Stomach (tissue), 4 donors: ENCODE measurements around the gene SLC7A10.

Experiments used
- POLR2AphosphoS5 ChIP-seq, 3 donors: sonication (generic); formaldehyde crosslinking; IDR thresholded peaks; one replicate each; pipeline ENCODE4 v1.6.1; 2016; ENCODE audit warnings: antibody characterized with exemption in 3 of 3
- TF ChIP-seq, protein P1 (sequence below), 7 experiments: fragments of 450-650 bp in 4 of 7; fragments of 200-600 bp in 3 of 7; sonication (generic) in 3 of 7; IDR thresholded peaks; one replicate each; pipeline ENCODE4 v1.5.1; 2016 to 2019; ENCODE audit warnings: antibody characterized with exemption in 7 of 7, control low read depth in 2 of 7, mild to moderate bottlenecking in 1 of 7

DNA sequence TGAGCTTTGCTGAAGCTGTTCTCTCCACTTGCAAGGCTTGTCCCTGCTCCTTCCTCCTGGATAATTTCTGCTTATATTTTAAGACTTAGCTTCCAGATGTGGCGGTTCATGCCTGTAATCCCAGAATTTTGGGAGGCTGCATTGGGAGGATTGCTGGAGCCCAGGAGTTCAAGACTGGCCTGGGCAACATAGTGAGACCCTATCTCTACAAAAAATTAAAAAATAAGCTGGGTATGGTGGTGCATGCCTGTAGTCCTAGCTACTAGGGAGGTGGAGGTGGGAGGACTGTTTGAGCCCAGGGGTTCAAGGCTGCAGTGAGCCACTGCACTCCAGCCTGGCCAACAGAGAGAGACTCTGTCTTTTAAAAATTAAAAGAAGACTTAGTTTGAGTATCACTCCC is 45.1 kb upstream of the SLC7A10 start:
- TF ChIP-seq, protein P1, sequence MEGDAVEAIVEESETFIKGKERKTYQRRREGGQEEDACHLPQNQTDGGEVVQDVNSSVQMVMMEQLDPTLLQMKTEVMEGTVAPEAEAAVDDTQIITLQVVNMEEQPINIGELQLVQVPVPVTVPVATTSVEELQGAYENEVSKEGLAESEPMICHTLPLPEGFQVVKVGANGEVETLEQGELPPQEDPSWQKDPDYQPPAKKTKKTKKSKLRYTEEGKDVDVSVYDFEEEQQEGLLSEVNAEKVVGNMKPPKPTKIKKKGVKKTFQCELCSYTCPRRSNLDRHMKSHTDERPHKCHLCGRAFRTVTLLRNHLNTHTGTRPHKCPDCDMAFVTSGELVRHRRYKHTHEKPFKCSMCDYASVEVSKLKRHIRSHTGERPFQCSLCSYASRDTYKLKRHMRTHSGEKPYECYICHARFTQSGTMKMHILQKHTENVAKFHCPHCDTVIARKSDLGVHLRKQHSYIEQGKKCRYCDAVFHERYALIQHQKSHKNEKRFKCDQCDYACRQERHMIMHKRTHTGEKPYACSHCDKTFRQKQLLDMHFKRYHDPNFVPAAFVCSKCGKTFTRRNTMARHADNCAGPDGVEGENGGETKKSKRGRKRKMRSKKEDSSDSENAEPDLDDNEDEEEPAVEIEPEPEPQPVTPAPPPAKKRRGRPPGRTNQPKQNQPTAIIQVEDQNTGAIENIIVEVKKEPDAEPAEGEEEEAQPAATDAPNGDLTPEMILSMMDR (IDR thresholded peaks at IDR 0.05) = no peak
- no peak for TF ChIP-seq POLR2AphosphoS5 (IDR thresholded peaks at IDR 0.05)
